GM12874 (cell line): Measurements from ENCODE around the gene TBC1D19.

Source experiments
- CTCF ChIP-seq: IDR thresholded peaks from 2 replicates; pipeline ENCODE4 v1.5.1; 2011; ENCODE audit warnings: low read depth, mild to moderate bottlenecking, control low read depth, low read length, moderate library complexity; ENCODE audit not compliant: insufficient read depth

TBC1D19 gene

DNA sequence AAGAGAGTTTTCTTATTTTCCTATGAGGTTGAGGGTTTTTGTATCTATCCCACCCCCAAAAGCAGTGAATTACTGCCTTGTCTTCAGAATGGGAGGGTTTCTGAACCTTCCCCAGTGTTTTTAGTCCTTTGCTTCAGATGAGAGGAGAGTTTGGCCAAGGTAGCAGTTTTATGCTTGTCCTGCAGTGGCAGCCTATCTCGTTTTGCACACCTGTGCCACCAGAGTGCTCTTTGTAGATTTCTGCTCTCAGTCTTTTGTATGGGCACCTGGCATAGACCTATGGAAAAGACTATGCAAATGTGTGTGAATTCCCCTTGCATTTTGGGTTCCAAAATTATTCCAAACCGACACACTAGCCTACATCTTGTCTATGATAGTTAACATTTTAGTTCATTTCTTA, 5.8 kb downstream of the TBC1D19 start:
- no peak for TF ChIP-seq CTCF

DNA sequence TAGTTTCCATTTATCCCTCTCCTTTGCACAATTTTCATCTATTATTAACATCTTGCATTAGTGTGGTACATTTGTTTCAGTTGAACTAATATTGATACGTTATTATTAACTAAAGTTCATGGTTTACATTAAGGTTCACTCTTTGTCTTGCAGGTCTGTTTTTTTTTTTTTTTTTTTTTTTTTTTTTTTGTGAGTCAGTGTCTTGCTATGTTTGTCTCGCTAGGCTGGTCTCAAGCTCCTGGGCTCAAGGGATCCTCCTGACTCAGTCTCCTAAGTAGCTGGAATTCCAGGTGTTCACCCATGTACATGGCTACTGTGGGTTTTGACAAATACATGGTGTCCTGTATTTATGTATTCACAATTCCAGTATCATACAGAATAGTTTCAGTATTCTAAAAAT, 6.8 kb downstream of the TBC1D19 start:
- no peak for TF ChIP-seq CTCF

- no peak for TF ChIP-seq CTCF
Observed at GRCh38 chr4:26594371-26594770, 10.5 kb downstream of the TBC1D19 start.

- TF ChIP-seq CTCF, result no peak
Observed at GRCh38 chr4:26594778-26595177, 10.9 kb downstream of the TBC1D19 start.

DNA sequence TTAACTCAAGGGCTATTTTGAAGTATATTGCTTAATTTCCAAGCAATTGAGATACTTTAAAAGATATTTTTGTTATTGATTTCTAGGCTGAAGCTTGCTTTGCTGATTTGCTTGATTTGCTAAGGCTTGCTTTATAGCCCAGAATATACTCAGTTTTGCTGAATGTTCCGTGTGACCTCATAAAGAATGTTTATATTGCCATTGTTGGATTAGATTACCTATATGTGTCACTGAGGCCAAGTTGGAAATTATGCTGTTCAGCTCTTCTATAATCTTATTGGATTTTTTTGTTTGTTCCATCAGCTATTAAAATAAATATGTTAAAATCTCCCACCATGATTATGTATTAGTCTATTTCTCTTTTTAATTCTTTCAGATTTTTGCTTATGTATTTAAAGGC, 13.0 kb downstream of the TBC1D19 start:
- no peak for TF ChIP-seq CTCF

GRCh38 chr4:26601204-26601603, 17.3 kb downstream of the TBC1D19 start:
- no peak for TF ChIP-seq CTCF

- no peak for TF ChIP-seq CTCF
Observed at GRCh38 chr4:26607776-26608175, 23.9 kb downstream of the TBC1D19 start.

- no peak for TF ChIP-seq CTCF
Observed at GRCh38 chr4:26609391-26609790, 25.5 kb downstream of the TBC1D19 start.
